OCI-LY1 (cell line): ENCODE measurements around the gene AFAP1L1.

Experiments
- EZH2 ChIP-seq: fragments of 200-600 bp; sonication (generic), shearing (Covaris generic); IDR thresholded peaks from 2 replicates; pipeline ENCODE4 v1.8.0; 2017; ENCODE audit warnings: borderline replicate concordance, mixed run types, mild to moderate bottlenecking, antibody characterized with exemption, low read length, moderate library complexity, mixed read lengths
- TF ChIP-seq, protein P1 (sequence below): fragments of 200-600 bp; sonication (generic), shearing (Covaris generic); IDR thresholded peaks from 2 replicates; pipeline ENCODE4 v1.5.1; 2017; ENCODE audit warnings: mild to moderate bottlenecking, antibody characterized with exemption, low read length, moderate library complexity, mixed read lengths

- TF ChIP-seq, protein P1, sequence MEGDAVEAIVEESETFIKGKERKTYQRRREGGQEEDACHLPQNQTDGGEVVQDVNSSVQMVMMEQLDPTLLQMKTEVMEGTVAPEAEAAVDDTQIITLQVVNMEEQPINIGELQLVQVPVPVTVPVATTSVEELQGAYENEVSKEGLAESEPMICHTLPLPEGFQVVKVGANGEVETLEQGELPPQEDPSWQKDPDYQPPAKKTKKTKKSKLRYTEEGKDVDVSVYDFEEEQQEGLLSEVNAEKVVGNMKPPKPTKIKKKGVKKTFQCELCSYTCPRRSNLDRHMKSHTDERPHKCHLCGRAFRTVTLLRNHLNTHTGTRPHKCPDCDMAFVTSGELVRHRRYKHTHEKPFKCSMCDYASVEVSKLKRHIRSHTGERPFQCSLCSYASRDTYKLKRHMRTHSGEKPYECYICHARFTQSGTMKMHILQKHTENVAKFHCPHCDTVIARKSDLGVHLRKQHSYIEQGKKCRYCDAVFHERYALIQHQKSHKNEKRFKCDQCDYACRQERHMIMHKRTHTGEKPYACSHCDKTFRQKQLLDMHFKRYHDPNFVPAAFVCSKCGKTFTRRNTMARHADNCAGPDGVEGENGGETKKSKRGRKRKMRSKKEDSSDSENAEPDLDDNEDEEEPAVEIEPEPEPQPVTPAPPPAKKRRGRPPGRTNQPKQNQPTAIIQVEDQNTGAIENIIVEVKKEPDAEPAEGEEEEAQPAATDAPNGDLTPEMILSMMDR = no peak
- TF ChIP-seq EZH2 = no peak
Measured at GRCh38 chr5:149337736-149338135, 66.1 kb downstream of the AFAP1L1 start.
